MV-4-11 (cell line): ENCODE data around the gene COPS6.

Experiments
- DNase-seq: peaks from one replicate; lab custom pipeline; 2025; lab: John Stamatoyannopoulos, UW

COPS6 gene

DNA sequence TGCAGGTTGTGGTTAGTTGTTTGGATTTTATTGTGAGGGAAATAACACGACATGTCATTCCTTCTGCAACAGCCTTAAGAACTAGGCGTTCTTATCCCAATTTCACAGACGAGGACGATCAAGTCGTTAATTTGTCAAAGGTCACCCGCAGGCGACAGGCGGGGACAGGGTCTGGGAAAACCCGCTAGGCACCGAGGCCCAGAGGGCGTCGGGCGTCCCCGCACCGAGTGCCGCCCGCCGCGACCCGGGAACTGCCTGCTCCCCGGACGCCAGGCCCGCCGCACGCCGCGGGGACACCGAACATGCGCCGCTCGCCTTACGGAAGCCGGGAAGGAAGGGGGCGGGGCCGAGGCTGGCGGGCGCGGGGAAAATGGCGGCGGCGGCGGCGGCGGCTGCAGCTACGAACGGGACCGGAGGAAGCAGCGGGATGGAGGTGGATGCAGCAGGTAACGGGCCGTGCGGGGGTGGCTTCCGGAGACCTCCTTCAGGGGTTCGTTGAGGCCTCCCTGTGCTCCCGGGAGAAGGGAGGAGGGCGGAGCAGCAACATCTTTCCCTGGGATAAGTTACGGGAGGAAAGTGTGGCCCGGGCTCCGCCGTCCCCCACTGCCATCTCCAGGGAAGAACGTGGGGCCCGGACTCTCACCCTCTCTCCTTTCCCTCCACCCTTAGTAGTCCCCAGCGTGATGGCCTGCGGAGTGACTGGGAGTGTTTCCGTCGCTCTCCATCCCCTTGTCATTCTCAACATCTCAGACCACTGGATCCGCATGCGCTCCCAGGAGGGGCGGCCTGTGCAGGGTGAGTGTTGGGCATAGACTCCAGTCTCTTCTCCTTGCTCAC lies at the start of gene COPS6:
Gene COPS6 (plus strand): TSS at position 349 of the 837 bp plus-strand sequence. CDS start 22 bp downstream, at position 371.
- peak; percentile 49 for DNase-seq

DNA sequence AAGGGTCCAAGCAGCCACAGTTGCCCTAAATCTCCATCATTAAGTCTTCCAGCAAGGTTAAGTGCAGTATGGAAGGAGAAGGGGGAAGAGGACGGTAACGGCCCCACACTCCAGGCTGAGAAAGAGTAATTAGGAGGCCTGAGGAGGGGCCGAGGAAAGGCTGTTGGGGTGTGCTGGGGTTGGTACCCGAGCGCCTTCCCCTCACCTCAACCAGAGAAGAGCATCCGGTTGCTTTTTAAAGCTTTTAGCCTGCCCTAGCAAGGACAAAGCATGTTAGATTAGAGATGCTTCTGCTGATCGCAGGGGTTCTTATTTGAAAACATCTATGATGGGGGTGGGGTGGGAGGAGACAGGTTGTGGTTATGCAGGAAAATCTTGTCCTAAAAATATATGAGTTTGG lies 48.2 kb upstream of the COPS6 start:
- DNase-seq = no peak

DNA sequence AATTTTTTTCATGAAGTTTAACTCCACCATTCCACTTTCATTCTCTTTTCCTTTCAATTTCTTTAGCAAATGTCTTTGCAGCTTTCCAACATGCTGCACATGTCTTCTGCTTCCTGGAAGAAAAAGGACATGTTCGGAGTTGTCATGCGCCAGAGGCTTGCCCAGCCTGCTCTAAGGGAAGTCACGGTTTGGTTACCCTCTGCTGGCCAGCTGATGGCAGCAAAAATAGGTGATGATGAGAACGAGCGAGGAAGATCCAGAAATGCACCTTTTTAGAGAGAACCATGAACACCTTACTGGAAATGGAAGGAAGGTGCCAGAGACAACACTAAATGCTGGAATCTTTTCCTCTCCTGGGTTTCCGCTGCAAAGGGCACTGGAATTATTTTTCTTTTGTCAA lies 44.1 kb upstream of the COPS6 start:
- peak; percentile 47 for DNase-seq

DNA sequence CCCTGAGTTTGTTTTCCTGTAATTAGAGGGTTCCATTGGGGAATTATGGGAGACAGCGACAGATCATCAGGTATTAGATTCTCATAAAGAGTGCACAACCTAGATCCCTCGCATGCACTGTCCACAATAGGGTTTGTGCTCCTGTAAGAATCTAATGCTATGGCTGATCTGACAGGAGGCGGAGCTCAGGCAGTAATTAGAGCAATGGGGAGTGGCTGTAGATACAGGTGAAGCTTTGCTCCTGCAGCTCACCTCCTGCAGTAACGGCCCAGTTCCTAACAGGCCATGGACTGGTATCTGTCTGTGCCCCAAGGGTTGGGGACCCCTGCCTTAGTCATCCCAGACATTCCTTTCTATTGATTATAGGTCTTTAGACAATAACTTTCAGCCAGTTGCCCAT lies 40.1 kb upstream of the COPS6 start:
- DNase-seq = no peak

DNA sequence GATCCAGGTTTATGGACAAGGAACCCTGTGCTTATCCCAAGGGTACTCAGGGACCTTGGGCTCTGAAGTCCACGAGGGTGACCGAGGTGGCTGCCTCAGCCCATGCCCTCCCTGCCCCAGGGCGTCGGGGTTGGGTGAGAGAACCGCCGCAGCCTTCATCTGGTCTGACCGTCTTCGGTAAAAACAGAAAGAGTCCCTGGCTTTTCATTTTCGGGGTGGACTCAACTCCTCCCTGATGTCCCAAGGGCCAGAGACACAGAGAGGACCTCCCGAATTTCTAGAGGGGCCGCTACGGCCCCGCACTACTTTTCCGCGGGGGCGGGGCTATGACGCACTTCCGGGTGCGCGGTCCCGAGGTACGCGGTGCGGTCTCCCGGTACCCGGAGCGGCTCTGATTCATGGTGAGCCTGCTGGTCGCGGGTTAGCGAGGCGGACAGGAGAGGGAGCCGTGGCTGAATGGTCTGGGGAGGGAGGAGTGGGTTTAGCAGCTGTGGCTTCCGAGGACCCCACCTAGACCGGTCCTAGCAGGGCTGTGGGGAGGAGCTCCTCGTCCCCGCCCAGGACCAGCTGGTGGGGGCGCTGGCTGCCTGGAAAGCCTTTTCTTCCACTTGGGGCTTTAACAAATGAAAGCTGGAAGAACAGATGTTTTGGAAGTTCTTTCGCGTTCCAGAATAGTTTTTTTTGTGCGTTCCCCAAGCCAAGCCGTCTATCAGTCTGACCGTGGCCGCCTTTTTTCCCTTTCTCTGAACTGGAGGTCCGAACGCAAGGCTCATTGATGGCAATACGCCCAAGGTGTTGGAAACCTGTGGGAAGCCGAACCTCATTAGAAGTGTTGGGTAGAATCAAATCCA lies 39.1 kb upstream of the COPS6 start, which contains the start of gene ZSCAN21:
Gene ZSCAN21 (plus strand): TSS at position 334 of the 851 bp plus-strand sequence. CDS start 7,233 bp downstream, outside the sequence.
- DNase-seq = peak; percentile 66

DNA sequence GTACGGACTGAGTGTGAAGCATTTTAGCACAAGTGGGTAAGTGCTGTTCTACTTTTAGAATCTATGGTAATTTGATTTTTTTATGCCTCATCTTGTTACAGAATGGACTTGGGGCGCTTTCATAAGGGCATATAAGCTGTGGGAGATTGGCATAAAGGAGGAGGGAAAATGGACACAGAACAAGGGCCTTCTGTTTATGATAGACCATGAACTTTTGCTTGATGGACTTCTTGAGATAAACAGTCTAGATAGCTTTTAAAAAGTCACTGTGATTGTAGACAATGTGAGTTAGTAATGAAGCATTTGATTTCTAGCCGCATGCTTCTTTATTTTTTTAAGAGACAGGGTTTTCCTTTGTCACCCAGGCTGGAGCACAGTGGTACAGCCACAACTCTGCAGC lies 37.2 kb upstream of the COPS6 start:
- DNase-seq = no peak

DNA sequence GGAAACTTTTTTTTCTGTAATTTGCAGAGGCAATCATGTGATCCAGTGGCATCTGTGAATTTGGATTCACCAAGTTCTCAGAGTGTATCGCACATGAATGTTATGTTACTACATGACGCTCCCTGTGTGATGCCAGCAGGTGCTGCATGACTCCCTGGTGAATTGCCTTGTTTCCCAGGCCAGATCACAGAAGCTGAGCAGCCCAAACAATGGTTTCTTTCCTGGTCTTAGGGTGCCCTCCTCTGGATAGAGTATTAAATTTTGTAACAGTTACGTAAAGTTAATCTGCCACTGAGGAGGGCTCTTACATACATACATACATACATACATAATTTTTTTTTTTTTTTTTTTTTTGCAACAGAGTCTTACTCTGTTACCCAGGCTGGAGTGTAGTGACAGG lies 35.6 kb upstream of the COPS6 start:
- peak; percentile 65 for DNase-seq

DNA sequence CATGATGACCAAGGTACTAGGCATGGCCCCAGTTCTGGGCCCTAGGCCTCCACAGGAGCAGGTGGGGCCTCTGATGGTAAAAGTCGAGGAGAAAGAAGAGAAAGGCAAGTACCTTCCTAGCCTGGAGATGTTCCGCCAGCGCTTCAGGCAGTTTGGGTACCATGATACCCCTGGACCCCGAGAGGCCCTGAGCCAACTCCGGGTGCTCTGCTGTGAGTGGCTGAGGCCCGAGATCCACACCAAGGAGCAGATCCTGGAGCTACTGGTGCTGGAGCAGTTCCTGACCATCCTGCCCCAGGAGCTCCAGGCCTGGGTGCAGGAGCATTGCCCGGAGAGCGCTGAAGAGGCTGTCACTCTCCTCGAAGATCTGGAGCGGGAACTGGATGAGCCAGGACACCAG lies 31.8 kb upstream of the COPS6 start:
- no peak for DNase-seq

DNA sequence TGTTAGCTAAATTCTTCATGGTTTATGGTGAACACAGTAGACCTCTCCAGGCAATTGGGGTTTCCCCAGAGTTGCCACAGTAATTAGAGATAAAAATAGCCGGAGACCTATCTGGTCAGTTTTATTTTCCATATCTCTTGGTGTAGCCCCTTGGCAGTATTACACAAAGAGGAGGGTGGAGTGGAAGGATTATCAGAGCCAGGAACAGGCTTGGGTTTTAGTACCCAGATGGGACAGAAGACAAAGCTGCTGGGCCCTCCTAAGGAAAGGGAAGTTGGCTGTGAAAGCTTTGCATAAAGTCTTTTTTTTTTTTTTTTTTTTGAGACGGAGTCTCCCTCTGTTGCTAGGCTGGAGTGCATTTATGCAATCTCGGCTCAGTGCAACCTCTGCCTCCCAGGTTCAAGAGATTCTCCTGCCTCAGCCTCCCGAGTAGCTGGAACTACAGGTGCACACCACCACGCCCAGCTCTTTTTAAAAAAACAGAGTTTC lies 29.5 kb upstream of the COPS6 start:
- peak; percentile 48 for DNase-seq

DNA sequence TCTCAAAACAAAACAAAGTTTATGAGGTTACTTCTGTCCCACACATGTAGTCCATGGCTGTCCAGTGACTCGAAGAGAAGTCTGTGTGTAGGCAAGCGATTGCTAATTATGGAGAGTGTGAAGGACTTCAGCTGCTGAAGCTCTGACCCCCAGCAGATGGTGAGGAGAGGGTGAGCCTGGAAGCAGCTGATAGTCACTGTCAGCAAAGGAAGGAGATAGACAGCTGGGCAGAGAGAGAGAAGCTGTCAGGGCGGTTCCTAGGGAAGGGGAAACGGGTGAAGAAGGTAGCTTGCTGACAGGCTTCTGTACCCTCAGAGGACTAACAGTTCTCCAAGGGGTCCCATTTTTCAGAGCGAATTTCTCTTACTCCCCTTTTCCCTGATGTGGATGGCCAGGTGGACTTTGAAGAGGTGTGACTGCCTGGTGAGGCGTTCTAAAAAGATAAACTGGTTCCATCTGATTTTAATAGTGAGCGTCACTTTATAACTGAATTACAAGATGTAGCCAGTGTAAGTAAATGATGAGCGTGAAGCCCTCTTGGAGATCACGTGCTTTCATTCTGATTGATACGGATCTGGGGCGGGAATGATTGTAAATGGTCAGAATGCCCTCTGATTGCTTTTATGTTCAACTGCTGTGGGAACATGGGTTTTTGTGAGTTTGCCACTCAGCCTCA lies 27.1 kb upstream of the COPS6 start:
- DNase-seq = no peak

DNA sequence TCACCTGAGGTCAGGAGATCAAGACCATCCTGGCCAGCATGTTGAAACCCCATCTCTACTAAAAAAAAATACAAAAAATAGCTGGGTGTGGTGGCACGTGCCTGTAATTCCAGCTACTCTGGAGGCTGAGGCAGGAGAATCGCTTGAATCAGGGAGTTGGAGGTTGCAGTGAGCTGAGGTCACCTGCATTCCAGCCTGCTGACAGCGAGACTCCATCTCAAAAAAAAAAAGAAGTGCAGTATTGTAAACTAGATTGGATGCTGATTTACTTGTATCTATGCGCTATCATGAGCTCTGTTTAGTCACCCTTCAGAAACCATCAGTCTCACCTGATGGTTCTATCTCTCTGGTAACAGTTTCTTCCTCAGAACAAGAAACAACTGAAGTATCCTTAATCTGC lies 25.4 kb upstream of the COPS6 start:
- no peak for DNase-seq

DNA sequence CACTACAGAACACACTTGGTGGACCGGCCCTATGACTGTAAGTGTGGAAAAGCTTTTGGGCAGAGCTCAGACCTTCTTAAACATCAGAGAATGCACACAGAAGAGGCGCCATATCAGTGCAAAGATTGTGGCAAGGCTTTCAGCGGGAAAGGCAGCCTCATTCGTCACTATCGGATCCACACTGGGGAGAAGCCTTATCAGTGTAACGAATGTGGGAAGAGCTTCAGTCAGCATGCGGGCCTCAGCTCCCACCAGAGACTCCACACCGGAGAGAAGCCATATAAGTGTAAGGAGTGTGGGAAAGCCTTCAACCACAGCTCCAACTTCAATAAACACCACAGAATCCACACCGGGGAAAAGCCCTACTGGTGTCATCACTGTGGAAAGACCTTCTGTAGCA lies 24.6 kb upstream of the COPS6 start:
- DNase-seq = no peak

DNA sequence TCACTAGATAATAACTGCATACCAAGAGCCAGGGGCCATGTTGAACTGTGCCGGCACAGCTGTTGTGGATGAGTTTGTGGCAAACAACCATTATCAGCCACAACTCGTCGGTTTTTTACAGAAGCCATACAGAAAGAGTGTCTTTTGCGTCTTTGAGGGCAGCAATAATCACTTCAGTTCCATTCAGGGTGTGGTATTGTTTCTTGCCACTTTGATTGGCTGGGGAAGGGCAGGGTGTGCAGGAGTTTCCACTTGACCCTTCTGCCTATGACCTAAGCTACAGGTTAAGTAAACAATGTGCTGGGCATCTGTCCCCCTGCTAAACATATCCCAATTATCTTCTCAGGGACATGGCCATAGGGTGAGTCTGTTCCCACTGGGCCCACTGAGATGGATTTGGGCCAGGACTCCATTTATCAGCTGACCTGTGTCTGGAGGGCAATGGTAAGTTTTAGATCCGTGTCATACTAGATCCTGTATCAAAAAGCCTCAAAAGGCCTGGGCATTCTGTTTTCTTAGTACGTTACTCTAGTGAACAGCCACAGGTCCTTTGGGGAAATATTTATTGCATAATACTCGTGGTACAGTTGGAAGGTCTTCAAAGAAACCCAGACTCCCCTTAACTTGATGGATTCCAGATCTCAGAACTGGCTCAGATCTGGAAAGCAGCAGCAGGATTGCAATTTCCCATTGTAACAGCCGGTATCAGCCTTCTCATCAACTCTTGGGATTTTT lies 23.1 kb upstream of the COPS6 start:
- peak; percentile 27 for DNase-seq

DNA sequence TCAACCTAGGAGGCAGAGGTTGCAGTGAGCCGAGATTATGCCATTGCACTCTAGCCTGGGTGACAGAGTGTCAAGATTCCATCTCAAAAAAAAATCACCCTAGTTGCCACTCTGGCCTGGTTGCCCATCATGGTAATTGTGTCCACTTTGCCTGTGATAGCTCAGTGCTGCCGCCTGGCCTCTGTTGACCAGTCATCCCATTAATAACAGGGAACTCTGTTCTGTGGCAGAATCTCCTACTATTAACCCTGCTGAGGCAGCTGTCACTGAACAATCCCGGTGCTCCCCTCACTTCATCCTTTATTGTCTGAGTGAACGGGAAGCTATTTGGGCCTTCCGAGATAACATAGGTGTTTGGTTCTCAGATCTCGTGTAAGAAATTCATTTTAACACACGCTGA lies 21.8 kb upstream of the COPS6 start:
- DNase-seq = no peak

DNA sequence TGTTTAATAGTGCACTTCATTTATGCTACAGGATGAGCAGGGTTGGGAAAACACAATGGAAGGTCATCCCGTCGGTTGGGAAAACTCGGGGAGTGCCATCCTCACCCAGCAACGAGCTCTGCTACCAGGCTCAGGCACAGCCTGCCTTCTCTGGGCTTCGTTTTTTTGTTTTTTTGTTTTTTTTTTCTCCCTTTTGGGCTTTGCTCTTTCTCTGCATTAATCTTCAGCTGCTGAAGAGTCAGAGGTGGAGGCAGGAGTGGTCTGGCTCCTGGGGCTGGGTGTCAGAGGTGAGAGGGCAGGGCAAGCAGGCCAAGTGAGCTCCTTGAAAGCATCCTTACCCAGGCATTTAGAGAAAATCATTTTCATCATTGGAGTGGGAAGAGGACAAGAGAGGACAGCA lies 18.8 kb upstream of the COPS6 start:
- DNase-seq = no peak

DNA sequence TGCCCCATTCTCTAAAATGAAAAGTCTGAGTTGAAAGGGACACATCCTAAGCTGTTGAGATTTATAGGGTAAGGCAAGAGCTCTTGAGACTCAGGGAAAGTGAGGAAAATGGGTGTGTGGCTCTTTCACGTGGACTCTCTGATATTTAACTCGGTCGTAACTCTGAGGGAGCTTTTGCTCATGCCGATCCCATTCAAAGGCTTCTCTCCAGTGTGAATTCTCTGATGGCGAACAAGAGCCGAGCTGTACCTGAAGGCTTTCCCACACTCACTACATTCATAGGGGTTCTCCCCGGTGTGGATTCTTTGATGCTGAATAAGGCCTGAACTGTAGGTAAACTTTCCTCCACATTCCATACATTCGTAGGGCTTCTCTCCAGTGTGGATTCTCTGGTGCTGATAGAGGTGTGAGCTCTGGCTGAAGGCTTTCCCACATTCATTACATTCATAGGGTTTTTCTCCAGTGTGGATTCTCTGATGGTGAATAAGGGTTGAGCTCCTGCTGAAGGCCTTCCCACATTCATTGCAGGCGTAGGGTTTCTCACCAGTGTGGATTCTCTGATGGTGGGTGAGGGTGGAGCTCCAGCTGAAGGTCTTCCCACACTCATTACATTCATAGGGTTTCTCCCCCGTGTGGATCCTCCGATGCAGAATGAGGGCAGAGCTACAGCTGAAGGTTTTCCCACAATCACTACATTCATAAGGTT lies 17.6 kb upstream of the COPS6 start:
- no peak for DNase-seq

DNA sequence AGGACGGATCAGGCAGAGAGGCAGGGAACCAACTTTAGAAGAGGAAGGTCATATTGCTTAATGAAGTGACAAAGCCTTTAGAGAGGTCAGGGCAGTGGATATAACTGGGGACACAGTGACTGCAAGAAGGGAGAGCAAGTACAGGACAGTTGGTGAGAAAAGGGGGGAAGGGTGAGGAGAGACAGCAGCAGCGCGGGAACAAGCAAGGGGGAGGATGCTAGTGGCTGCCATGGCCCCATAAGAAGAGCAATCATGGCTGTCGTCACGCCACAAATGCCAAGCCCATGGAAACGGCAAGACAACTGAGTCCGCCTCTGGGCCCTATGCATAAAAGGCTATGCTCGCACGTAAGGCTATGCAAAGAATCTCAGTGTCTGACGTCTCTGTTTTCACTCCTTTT lies 16.3 kb upstream of the COPS6 start:
- no peak for DNase-seq

DNA sequence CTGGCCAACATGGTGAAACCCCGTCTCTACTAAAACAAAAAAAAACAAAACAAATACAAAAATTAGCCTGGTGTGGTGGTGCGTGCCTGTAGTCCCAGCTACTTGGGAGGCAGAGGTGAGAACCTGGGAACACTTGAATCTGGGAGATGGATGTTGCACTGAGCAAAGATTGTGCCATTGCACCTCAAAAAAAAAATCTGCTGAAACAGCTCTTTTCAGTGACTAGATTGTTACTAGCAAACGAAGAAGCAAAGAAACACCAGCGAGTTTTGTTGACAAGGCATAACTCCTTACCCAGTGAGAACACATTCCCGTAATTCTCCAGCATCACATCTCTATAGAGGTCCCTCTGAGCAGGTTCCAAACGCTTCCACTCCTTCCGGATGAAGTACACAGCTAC lies 13.9 kb upstream of the COPS6 start:
- no peak for DNase-seq

DNA sequence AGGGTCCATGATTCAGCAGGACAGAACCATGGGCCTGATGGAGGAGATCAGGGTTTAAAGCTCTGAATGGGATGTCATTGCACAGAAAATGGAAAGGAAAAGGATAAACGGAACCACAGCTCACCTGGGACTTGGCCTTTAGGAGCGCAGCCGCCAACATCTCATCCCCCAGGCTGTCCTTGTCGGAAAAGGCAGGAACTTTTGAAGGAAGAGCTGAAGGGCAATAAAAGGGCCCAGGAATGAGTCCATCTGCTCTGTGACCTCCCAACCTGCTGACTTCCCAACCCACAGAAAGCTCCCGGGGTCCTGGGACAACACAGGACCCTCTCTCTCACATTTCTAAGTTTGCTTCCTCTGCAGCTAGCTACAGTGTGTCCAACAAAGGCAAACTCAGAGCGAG lies 13.4 kb upstream of the COPS6 start:
- no peak for DNase-seq

DNA sequence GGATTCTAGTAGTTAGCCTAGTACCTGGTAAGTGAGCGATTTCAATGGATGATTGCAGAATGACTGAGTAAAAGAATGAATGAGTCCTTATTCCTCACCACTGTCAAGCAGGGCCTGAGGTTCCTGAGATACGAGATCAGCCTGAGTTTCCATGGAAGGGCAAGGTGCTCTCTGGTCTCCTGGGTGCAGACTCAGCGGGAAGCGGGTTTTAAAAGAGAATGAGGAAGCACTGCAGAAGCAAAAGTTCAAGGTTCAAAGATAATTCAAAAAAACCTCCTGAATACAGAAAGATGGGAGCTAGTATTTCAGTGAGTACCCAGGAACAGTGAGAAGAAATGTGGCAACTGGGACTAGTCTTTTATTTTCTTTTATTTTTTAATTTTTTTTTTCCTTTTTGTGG lies 11.6 kb upstream of the COPS6 start:
- DNase-seq = no peak

DNA sequence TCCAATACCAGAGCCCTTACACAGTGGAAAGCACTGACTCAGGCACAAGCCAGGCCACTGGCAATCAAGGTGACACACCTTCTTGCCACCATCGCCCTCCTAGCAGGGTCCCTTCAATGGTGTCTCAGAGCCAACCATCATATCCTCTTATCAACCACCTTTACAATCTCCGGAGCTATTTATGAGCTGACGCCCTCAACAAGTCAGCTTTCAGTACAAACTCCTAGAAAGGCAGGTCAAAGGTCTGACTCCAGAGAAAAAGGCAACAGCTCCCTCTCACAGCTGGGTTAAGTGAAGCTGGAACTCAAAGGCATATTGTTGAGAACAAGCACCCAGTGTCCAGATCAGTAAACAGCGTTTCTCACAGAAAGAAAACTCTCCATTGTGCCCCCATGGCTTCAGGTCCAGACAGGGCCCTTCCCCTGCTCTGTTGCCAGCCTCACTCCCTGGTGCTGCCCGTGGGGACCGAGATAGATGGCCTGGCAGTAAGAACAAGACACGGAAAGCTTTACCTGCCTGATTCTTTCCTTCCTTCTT lies 9.7 kb upstream of the COPS6 start:
- DNase-seq = no peak
